OCI-LY3 (cell line): ENCODE measurements around the gene CDNF.

Experiments used
- EZH2phosphoT487 ChIP-seq: fragments of 200-600 bp; shearing (Covaris generic); IDR thresholded peaks from 2 replicates; pipeline ENCODE4 v1.6.1; 2018; ENCODE audit warnings: antibody characterized with exemption, mixed run types, low read depth
- TF ChIP-seq, protein P1 (sequence below): fragments of 200-600, 300-600 bp; sonication (generic); IDR thresholded peaks from 2 replicates; pipeline ENCODE4 v1.5.1; 2014; ENCODE audit warnings: antibody characterized with exemption, low read length, low read depth

- TF ChIP-seq, protein P1, sequence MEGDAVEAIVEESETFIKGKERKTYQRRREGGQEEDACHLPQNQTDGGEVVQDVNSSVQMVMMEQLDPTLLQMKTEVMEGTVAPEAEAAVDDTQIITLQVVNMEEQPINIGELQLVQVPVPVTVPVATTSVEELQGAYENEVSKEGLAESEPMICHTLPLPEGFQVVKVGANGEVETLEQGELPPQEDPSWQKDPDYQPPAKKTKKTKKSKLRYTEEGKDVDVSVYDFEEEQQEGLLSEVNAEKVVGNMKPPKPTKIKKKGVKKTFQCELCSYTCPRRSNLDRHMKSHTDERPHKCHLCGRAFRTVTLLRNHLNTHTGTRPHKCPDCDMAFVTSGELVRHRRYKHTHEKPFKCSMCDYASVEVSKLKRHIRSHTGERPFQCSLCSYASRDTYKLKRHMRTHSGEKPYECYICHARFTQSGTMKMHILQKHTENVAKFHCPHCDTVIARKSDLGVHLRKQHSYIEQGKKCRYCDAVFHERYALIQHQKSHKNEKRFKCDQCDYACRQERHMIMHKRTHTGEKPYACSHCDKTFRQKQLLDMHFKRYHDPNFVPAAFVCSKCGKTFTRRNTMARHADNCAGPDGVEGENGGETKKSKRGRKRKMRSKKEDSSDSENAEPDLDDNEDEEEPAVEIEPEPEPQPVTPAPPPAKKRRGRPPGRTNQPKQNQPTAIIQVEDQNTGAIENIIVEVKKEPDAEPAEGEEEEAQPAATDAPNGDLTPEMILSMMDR, result no peak
- no peak for TF ChIP-seq EZH2phosphoT487
Measured at GRCh38 chr10:14873090-14873760, 35.4 kb upstream of the CDNF start.
